Fibroblast of mammary gland (primary cell): ENCODE measurements around the gene CHST11.
A peak's percentile ranks its signal among the peaks of the same experiment; 100 is the strongest.

Experiments
- DNase-seq: peaks from one replicate; pipeline ENCODE4 v3.0.0-alpha.2; 2010; ENCODE audit warnings: low read depth
- H3K4me3 ChIP-seq: 2 replicates; pipeline ENCODE4 v1.5.1; 2011; ENCODE audit warnings: low read depth, mild to moderate bottlenecking, low read length, moderate library complexity; ENCODE audit not compliant: control insufficient read depth
- CTCF ChIP-seq: conservative IDR thresholded peaks from 2 replicates; pipeline ENCODE4 v1.5.1; 2011; ENCODE audit warnings: low read depth, low read length, inconsistent platforms; ENCODE audit not compliant: control insufficient read depth, insufficient read depth

CHST11 gene

GRCh38 chr12:104701301-104701700 is 244.6 kb downstream of the CHST11 start:
- TF ChIP-seq CTCF = no peak

GRCh38 chr12:104701756-104702155 is 245.0 kb downstream of the CHST11 start:
- TF ChIP-seq CTCF = no peak
- DNase-seq = no peak
- no peak overlapping the region for H3K4me3 ChIP-seq

More at GRCh38 chr12:104701301-104701700, 244.6 kb downstream of the CHST11 start:
- DNase-seq = no peak
- no peak overlapping the region for H3K4me3 ChIP-seq

GRCh38 chr12:104702565-104703139 is 245.9 kb downstream of the CHST11 start:
- peak; percentile 88 for DNase-seq
- no peak for TF ChIP-seq CTCF
- H3K4me3 ChIP-seq = peak overlapping the region; percentile 15

GRCh38 chr12:104703372-104703771 is 246.6 kb downstream of the CHST11 start:
- H3K4me3 ChIP-seq = no peak overlapping the region
- TF ChIP-seq CTCF = no peak
- no peak for DNase-seq

GRCh38 chr12:104704224-104704779 is 247.6 kb downstream of the CHST11 start:
- H3K4me3 ChIP-seq = no peak overlapping the region
- no peak for TF ChIP-seq CTCF
- no peak for DNase-seq

- DNase-seq = peak; percentile 25
- no peak for TF ChIP-seq CTCF
- H3K4me3 ChIP-seq = no peak overlapping the region
Observed at GRCh38 chr12:104707194-104707593, 250.4 kb downstream of the CHST11 start.

GRCh38 chr12:104707794-104708558 is 251.2 kb downstream of the CHST11 start:
- H3K4me3 ChIP-seq = no peak overlapping the region
- no peak for DNase-seq
- TF ChIP-seq CTCF = no peak
